ENCODE results near the gene GPR139.

DNA sequence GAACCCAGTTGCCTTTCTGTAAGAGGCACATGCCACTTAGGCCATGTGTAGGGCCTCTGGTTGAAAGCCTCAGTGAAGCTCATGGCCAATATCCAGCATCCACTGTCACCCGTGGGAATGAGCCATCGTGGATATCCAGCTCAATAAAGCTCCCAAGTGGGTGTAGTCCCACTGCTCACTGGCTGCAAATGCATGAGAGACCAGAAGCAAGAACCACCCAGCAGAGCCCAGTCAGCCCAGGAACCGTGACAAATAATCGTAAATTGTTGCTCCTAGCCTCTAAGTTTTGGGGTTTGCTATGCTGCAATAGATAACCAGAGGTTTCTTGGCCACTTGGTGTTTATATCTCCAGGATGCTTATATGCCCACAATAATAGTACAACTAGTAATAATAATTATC lies 33.7 kb downstream of the GPR139 start:
- TF ChIP-seq, protein P1, sequence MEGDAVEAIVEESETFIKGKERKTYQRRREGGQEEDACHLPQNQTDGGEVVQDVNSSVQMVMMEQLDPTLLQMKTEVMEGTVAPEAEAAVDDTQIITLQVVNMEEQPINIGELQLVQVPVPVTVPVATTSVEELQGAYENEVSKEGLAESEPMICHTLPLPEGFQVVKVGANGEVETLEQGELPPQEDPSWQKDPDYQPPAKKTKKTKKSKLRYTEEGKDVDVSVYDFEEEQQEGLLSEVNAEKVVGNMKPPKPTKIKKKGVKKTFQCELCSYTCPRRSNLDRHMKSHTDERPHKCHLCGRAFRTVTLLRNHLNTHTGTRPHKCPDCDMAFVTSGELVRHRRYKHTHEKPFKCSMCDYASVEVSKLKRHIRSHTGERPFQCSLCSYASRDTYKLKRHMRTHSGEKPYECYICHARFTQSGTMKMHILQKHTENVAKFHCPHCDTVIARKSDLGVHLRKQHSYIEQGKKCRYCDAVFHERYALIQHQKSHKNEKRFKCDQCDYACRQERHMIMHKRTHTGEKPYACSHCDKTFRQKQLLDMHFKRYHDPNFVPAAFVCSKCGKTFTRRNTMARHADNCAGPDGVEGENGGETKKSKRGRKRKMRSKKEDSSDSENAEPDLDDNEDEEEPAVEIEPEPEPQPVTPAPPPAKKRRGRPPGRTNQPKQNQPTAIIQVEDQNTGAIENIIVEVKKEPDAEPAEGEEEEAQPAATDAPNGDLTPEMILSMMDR (IDR thresholded peaks at IDR 0.05; ENCODE audit: insufficient read depth, low read length): no peak
- TF ChIP-seq POLR2AphosphoS5 (IDR thresholded peaks at IDR 0.05; ENCODE audit: low read depth): no peak
- TF ChIP-seq GABPA (IDR thresholded peaks at IDR 0.05; ENCODE audit: low read depth): no peak
